Fibroblast of lung (primary cell): Measurements from ENCODE around the gene SNX2. TPM values are rescaled to one million over a fixed set of nuclear protein-coding genes. Genes with fewer than 3 reads are reported as not detected.

ENCODE experiments used
- DNase-seq, 2 donors: peaks; one replicate each; pipeline versions ENCODE4 v3.0.0 to v3.0.0-alpha.2; 2010; ENCODE audit warnings: low read depth in 2 of 2
- H2AFZ ChIP-seq: 2 replicates; pipeline ENCODE4 v1.5.1; 2012; ENCODE audit warnings: low read length, control low read depth, inconsistent platforms
- H3K27ac ChIP-seq: 2 replicates; pipeline ENCODE4 v1.5.1; 2011; ENCODE audit warnings: low read length, control low read depth; ENCODE audit not compliant: insufficient read depth
- H3K27me3 ChIP-seq: 2 replicates; pipeline ENCODE4 v1.5.1; 2011; ENCODE audit warnings: mild to moderate bottlenecking, low read length; ENCODE audit not compliant: control insufficient read depth, insufficient read depth
- H3K36me3 ChIP-seq: 2 replicates; pipeline ENCODE4 v1.5.1; 2011; ENCODE audit warnings: low read length; ENCODE audit not compliant: control insufficient read depth, insufficient read depth
- H3K4me1 ChIP-seq: 2 replicates; pipeline ENCODE4 v1.5.1; 2011; ENCODE audit warnings: low read length; ENCODE audit not compliant: control insufficient read depth, insufficient read depth; ENCODE audit errors: extremely low read depth
- H3K4me2 ChIP-seq: 2 replicates; pipeline ENCODE4 v1.5.1; 2011; ENCODE audit warnings: low read length, control low read depth; ENCODE audit not compliant: insufficient read depth; ENCODE audit errors: extremely low read depth
- H3K4me3 ChIP-seq, 4 experiments: fragments of 200-600 bp in 1 of 4; sonication (generic) in 1 of 4; replicated peaks in 1 of 4; 2 replicates each; pipeline ENCODE4 v1.5.1; 2011 to 2016; ENCODE audit warnings: low read length in 4 of 4, low read depth in 3 of 4, mild to moderate bottlenecking in 3 of 4, control low read depth in 2 of 4, inconsistent platforms in 1 of 4, mixed read lengths in 1 of 4; ENCODE audit not compliant: insufficient read depth in 1 of 4; ENCODE audit errors: control extremely low read depth in 1 of 4
- H3K79me2 ChIP-seq: 2 replicates; pipeline ENCODE4 v1.5.1; 2012; ENCODE audit warnings: mild to moderate bottlenecking, low read length, inconsistent platforms; ENCODE audit not compliant: control insufficient read depth, insufficient read depth
- H3K9ac ChIP-seq: 2 replicates; pipeline ENCODE4 v1.5.1; 2011; ENCODE audit warnings: mild to moderate bottlenecking, low read length, control low read depth; ENCODE audit not compliant: insufficient read depth
- H3K9me3 ChIP-seq: 2 replicates; pipeline ENCODE4 v1.5.1; 2012; ENCODE audit warnings: low read depth, low read length; ENCODE audit not compliant: control insufficient read depth, insufficient read depth
- H4K20me1 ChIP-seq: 2 replicates; pipeline ENCODE4 v1.5.1; 2011; ENCODE audit warnings: low read length; ENCODE audit not compliant: control insufficient read depth, insufficient read depth; ENCODE audit errors: extremely low read depth
- EZH2 ChIP-seq: IDR thresholded peaks from 2 replicates; pipeline ENCODE4 v1.5.1; 2012; ENCODE audit warnings: low read length, control low read depth, mild to moderate bottlenecking; ENCODE audit errors: missing control alignments
- polyA plus RNA-seq, 2 donors: library from polyadenylated mRNA; depleted of rRNA in 1 of 2; stranded (reverse) in 1 of 2; unstranded in 1 of 2; fragments of >200 nt; gene quantifications; 2 replicates each; pipeline ENCODE4 v1.2.1, GENCODE V29; 2011 to 2012; ENCODE audit warnings: missing spikeins in 1 of 2
- total RNA-seq: library from RNA; depleted of rRNA; stranded (reverse); fragments of >200 nt; gene quantifications from 2 replicates; pipeline ENCODE4 v1.2.1, GENCODE V29; 2014
- TF ChIP-seq, protein P1 (sequence below), 2 donors: IDR thresholded peaks in 1 of 2; conservative IDR thresholded peaks in 1 of 2; 1 replicate in 1 of 2; 2 replicates in 1 of 2; pipeline ENCODE4 v1.5.1; 2011 to 2012; ENCODE audit warnings: low read length in 2 of 2, control low read depth in 1 of 2, inconsistent platforms in 1 of 2, low read depth in 1 of 2, mild to moderate bottlenecking in 1 of 2

SNX2 gene
- total and polyA plus RNA-seq, 2 donors (not counting 1 experiment from before 2014, with no cell fraction given), result 73.5 to 123 TPM

DNA sequence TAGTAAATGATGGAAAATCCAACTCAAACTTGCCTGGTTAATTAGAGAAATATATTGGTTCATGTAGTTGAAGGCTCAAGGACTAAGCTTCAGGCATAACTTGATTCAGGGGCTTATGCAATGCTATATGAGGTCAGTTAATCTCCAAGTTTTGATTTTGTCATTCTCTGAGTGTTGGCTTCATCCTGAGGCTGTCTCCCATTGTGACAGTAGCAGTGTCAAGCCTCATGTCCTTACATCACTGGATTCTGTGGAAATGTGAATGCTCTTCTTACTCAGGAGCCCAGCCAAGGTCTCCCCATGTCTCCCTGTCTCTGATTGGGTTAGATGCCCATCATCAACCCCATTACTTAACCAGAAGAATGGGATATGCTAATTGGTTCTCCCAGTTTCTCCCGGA lies 44.4 kb upstream of the SNX2 start:
- TF ChIP-seq, protein P1, sequence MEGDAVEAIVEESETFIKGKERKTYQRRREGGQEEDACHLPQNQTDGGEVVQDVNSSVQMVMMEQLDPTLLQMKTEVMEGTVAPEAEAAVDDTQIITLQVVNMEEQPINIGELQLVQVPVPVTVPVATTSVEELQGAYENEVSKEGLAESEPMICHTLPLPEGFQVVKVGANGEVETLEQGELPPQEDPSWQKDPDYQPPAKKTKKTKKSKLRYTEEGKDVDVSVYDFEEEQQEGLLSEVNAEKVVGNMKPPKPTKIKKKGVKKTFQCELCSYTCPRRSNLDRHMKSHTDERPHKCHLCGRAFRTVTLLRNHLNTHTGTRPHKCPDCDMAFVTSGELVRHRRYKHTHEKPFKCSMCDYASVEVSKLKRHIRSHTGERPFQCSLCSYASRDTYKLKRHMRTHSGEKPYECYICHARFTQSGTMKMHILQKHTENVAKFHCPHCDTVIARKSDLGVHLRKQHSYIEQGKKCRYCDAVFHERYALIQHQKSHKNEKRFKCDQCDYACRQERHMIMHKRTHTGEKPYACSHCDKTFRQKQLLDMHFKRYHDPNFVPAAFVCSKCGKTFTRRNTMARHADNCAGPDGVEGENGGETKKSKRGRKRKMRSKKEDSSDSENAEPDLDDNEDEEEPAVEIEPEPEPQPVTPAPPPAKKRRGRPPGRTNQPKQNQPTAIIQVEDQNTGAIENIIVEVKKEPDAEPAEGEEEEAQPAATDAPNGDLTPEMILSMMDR (conservative IDR thresholded peaks at IDR 0.05 in 1 of 2, IDR thresholded peaks at IDR 0.05 in 1 of 2; ENCODE audit: low read depth in 1 of 2, low read length in 2 of 2), result no peak
- no peak for TF ChIP-seq EZH2
- no peak overlapping the region for H3K27ac ChIP-seq
- no peak overlapping the region for H3K9ac ChIP-seq
- no peaks in the 10 kb centered on the region for H3K36me3 ChIP-seq
- no peak overlapping the region for H3K4me2 ChIP-seq
- H4K20me1 ChIP-seq, result no peaks in the 10 kb centered on the region
- DNase-seq, result no peak
- H3K27me3 ChIP-seq, result no peaks in the 10 kb centered on the region
- peaks cover 2% of the 10 kb centered on the region for H3K4me1 ChIP-seq
- H3K79me2 ChIP-seq, result no peaks in the 10 kb centered on the region
- no peak overlapping the region for H2AFZ ChIP-seq
- no peak overlapping the region for H3K4me3 ChIP-seq
- H3K9me3 ChIP-seq, result no peaks in the 10 kb centered on the region

DNA sequence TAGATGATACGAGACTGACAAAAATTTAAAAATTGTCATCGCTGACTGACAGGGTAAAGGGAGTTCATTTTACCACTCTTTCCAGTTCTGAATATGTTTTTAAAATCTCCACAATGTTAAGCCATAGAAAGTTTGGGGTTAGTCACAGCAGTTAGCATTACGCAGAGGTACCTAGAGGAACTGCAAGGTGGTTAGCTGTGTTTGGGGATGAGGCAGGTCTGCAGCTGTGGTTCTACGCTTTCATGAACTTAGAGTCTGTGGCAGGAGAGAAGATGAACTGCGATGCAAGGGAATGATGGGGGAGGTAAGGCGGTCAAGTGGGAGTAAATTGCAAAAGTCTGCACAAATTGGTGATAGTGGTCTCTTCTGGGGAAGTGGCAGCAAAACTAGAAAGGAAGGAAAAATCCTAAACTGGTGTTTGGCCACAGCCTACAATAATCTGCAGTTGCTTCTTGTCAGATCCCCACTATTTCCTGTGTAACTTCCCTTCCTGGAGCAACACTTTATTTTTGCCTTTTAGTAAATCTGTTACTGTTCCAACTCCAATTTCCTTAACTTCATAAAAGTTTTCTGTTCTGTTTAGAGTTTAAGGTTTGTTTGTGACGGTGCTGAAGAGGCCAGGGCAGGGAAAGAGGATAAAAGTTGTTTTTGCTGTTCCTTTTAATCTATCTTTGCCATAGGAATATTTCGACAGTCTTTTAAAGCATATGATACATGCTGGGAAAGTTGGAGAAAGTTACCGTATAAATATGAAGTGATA lies 38.6 kb upstream of the SNX2 start:
- Histone ChIP-seq H3K4me2 (no peak overlapping the region), H3K27me3 (no peaks in the 10 kb centered on the region), H3K36me3 (no peaks in the 10 kb centered on the region), H3K9ac (no peak overlapping the region), H4K20me1 (no peaks in the 10 kb centered on the region), H3K4me1 (no peaks in the 10 kb centered on the region), H3K79me2 (no peaks in the 10 kb centered on the region), H3K27ac (no peak overlapping the region), H3K9me3 (no peaks in the 10 kb centered on the region), H3K4me3 (no peak overlapping the region), H2AFZ (no peak overlapping the region)
- TF ChIP-seq EZH2, result no peak
- TF ChIP-seq, protein P1 (conservative IDR thresholded peaks at IDR 0.05 in 1 of 2, IDR thresholded peaks at IDR 0.05 in 1 of 2; ENCODE audit: low read depth in 1 of 2, low read length in 2 of 2), result no peak
- no peak for DNase-seq

DNA sequence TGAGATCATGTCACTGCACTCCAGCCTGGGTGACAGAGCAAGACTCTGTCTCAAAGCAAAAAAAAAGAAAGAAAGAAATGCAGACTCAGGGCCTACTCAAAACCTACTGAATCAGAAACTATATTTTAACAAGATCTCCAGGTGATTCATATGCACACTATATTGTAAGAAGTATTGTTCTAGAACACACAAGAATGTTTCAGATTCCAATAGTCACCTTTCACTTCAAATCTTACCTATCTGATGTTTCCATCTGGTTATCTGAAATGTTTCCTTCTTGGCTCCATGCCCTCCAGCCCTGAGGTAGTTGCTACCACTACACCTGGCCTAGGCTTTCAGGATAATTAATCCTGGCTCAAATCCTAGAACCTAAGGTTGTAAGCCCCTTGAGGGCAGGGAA lies 36.8 kb upstream of the SNX2 start:
- Histone ChIP-seq H2AFZ (no peak overlapping the region), H3K79me2 (no peaks in the 10 kb centered on the region), H3K27me3 (no peaks in the 10 kb centered on the region), H3K4me1 (no peaks in the 10 kb centered on the region), H3K27ac (no peak overlapping the region), H3K9me3 (no peaks in the 10 kb centered on the region), H4K20me1 (no peaks in the 10 kb centered on the region), H3K4me3 (no peak overlapping the region), H3K4me2 (no peak overlapping the region), H3K9ac (no peak overlapping the region), H3K36me3 (no peaks in the 10 kb centered on the region)
- no peak for DNase-seq
- TF ChIP-seq, protein P1 (conservative IDR thresholded peaks at IDR 0.05 in 1 of 2, IDR thresholded peaks at IDR 0.05 in 1 of 2; ENCODE audit: low read depth in 1 of 2, low read length in 2 of 2), result no peak
- TF ChIP-seq EZH2, result no peak
